ENCODE results near the gene SCUBE2.
"Not testable (repeated sequence)": the region's sequence is repeated elsewhere in the genome, so short reads cannot be mapped to it uniquely, and the experiment has no call there.

Gene SCUBE2

DNA sequence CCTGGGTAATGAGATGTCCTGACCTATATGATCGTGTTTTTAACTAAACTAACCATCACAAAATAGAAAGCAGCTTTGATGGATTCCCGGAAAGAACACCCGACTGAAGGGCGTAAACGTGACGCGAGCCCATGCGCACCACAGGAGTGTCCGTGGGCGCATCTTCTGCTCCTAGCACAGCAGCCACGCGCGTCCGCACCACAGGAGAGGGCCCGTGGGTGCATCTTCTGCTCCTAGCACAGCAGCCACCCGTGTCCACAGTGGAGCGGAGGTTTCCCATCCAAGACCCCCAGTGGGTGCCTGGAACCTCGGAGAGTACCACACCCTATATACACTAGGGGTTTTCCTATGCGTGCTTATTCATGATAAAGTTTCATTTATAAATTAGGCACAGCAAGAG lies 51.5 kb downstream of the SCUBE2 start:
- DNase-seq: no peak

DNA sequence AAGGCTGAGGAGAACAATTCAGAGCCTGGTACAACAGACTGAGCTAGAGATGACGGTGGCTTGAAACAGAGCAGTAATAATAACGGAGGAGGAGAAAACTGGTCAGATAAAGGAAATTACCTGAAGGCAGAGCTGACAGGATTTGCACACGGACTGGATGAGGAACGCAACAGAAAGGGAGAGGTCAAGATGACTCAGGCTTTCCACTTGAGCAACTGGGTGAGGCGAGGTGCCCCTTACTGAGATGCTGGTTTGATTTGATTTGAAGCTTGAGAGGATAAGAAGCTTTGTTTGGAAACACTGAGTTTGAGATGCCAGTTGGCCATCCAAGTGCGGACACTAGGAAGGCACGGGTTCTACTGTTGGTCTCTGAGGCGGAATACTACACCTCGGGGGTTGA lies 52.2 kb downstream of the SCUBE2 start:
- DNase-seq: no peak

DNA sequence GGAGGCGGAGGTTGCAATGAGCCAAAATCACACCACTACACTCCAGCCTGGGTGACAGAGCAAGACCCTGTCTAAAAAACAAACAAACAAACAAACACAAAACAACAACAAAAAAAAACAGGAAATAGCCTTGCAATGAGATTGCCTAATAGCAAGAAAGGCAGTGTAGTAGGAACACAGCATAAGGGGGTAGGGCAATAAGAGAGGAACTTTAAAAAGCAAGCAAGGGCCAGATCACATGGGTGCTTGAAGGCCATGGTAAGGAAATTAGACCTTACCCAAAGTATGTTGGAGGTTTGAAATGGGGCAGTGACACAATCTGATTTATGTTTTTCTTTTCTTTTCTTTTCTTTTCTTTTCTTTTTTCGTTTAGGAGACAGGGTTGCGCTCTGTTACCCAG lies 52.9 kb downstream of the SCUBE2 start:
- no peak for DNase-seq

DNA sequence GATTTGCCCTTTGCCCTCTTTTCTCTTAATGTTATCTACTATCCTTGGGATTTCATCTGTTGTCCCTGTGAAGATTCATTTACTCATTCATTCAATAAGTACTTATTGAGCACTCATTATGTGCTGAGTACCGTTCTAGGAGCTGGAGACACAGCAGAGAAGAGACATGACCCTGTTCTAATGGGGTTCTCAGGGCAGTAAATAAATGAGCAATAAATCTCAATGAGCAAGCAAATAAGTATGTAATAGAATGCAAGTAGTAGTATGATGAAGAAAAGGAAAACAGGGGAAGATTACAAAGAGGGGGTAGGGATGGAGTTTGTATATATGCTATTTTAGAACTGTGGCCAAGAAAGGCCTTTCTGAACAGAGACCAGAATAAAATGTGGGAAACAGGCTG lies 53.4 kb downstream of the SCUBE2 start:
- DNase-seq: no peak

DNA sequence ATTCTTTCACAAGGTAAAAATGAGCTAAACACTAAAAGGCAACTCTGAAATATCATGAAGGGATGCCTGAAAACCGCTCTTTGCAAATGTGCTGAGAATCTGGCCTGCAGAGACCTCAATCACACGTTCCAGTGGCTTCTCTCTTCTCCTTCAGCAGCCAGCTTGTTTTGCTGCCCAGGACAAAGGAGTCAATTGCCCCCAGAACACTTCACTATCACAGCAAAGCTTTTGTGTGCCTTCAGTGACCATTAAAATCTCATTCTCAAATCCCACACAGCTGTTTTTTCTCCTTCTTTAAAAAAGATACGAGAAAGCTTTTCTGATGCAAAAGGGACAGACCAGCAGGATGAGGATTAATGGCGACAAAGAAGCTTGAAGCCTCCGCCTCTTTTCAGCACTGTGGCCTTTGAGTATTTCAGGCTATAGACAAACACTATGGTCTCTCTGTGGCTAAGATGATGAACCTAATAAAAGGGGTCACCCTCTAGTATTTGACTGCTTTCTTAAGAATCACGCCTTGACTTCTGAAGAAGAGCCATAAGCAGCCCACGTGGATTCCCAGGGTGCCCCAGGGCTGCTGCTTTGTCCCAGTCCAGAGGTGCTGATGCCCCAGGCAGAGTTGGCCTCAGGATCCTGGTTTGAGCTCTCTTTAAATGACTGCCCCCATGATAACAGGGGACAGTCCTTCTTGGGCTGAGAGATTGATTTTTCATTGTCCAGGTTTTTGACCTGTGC lies 54.2 kb downstream of the SCUBE2 start:
- no peak for DNase-seq

DNA sequence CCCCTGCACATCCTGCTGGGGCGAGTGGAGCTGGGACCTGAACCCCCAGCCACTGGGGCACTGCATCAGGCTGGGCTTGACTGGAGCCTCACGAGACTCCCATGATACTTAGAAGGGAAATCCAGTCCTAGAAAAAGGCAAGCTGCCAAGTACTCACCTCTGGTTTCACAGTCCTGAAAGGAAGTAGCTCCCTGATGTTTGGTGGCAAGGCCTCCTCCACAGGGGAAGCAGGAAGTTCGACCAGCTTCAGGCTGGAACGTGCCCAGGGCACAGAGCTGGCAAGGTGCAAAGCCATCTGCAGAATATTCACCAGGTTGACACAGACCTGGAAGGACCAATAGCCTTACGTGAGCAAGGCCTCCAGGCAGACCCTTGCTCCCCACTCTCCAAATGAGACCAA lies 60.8 kb downstream of the SCUBE2 start:
- DNase-seq: no peak

DNA sequence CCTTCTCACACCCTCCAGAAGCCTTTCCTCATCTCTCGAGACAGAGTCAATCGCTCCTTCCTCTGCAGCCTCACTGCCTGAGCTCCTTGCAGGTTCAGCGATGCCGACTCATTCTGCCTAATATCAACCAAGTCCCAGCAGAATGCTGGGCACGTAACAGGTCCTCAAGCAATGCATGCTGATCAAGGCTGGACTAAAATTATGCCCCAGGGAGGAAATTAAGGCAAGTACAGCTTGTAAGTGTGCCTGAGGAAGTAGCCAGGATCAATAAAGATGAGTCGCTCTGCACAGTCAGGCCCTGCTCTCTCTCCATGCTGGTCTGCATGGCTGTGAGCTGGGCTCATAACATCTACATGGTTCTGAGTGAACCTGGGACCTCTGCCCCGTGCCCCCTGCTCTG lies 62.0 kb downstream of the SCUBE2 start:
- no peak for DNase-seq

DNA sequence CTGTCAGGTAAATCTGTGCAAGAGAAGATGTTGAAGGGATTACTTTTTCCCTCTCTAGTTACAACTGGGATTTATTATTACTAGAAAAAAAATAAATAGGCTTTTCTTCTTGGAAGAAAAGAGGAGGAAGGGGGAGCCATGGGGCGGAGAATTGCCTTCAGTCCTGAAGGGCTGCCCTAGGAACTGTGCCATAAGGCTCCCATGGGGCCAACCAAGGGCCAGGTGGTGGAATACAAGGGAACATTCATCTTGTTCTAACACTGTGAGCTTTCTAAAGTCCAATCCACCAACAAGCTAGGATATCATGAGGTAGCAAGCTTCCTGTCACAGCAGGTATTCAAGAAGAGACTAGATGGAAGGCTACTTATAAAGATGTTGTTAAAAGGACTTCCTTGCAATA lies 62.8 kb downstream of the SCUBE2 start:
- no peak for DNase-seq

DNA sequence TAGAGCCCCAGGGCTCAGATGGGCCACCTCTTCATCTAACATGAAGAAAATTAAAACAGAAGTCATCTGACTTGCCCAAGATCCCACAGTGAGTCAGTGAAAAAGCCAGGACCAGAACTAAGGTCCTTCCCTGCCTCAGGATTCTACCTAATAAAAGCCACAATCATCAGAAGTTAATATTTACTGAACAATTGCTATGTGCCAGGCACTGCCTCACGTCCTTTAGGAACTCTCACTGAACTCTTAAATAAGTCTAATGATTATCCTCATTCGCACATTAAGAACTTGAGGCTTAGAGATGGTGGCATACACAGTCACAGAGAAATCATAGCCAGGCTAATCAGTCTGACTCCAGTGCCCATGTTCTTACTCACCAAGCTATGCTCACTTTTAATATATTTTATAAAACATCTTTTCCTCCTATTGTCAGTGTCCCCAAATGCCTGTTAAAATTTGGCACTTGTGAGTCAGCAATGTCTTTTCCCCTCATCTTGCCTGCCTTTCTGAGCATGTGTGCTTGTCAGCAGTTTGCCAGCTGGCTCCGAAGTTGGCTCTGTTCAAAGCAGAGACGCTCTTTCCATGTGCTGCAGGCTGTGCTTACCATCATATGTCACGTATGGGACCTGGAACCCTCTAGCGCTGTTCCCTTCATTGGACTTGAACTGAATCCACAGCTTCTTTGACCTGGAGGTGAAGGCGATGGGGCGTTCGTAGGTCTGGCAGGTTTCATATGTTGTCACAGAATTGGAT lies 66.1 kb downstream of the SCUBE2 start:
- no peak for DNase-seq

DNA sequence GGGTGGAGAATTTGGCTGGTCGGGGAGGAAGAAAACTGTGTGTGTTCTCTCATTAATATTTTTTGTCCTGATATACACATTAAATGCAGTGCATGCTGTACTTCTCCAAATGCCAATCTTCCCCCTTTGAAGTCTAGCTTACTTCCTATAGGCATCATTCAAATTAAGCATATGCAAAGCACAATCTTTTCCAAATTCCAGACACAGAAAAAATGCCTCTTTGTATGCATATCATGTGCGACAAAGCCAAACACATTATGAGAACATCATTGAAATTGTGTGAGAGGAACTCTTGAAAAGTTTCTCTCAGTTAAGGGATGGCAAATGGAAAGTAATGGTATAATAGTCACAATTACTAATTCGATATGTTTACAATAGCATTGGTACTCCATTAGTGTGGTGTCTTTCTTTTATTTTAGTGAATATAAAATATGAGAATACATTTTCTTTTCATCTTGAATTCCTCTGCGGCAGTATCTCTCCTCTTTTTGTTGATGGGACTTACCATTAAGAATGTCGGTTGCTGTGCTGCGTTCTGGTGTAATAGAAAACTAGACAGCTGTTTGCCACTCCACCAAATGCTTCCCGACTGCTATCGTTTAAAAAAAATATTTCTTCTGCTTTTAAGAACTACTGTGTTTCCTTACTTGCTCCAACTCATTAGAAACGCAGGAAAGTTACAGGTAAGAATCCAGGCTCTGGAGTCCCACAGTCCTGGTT lies 68.3 kb downstream of the SCUBE2 start:
- DNase-seq: no peak

DNA sequence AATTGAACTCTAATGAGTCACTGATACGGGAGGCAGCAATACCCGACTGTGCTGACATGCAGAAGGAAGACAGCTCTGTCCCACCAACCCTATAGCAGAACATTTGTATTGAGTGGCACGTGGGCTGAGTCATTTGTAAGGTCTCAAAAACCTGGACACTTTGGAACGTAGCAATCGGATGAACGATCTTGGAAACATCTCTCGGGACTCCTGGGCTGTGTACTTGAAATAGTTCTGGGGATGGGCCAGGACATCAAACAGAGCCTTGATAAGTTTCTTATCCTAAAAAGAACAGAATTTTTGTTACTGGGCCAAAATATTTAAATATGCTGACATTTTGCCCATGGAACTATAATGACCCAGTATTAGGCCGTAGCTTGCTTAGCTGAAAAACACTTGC lies 70.5 kb downstream of the SCUBE2 start:
- DNase-seq: no peak

DNA sequence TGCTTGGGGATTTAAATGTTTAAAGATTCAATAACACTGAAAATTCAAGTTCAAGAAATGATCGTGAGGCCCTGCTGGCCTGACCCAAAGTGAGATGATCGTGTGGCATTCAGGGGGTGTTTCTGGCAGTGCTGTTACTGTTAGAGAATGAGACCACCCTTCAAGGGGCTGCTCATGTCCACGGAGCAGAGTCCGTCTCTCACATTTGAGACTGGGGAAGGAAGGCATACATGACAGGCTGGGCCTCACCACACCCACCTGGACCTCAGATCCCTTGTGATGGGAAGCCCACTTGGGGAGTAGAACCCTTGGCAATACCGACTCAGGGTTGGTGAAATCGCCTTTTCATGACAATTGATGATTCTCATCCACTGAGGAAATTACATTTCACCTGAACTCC lies 71.5 kb downstream of the SCUBE2 start:
- no peak for DNase-seq

DNA sequence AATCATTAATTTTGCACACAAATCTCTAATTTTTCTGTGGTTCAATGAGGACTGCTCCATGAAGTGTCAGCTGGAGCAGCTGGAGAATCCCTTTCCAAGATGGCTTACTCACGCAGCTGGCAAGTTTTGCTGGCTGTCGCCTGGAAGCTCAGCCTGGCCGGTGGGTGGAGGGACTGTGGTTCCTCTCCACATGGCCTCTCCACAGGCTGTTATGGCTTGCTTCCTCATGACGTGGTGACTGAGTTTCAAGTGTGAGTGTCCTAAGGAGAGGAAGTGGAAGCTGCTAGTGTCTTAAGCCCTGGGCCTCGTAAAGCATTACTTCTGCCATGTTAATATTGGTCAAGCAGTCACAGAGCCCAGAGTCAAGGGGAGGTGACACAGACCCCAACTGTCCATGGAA lies 73.6 kb downstream of the SCUBE2 start:
- peak; percentile 24 for DNase-seq

DNA sequence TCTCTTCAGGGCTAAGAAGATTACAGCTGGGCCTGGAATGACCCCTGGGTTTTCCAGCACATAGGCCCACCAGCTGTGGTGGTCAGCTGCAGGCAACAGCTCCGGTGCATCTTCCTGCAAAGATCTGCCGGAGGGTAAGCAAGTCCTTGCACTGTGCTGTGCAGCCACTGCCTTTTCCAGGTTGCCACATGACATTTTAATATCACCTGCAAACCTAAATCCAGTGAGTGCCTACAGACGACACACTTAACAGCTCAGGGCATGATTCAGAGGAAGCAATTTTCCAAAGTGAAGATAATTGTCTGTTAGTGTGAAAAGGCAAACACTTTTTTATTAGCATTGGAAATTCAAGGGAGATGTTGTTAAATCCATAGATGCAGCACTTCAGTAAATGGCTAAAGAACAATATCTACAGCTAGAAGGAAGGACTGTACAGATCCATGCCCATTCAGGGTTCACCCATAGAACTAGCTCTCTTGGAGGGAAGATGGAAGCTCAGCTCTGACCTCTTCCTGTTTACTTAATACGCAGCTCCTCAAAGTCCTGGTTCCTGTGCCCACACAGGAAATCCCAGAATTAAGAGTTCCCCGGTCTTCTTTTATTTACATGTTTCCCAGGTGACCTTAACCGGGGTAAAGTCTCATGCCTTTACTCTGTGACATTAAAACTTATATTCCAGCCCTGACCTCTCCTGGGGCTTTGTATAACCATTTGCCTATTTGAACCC lies 74.3 kb downstream of the SCUBE2 start:
- no peak for DNase-seq

DNA sequence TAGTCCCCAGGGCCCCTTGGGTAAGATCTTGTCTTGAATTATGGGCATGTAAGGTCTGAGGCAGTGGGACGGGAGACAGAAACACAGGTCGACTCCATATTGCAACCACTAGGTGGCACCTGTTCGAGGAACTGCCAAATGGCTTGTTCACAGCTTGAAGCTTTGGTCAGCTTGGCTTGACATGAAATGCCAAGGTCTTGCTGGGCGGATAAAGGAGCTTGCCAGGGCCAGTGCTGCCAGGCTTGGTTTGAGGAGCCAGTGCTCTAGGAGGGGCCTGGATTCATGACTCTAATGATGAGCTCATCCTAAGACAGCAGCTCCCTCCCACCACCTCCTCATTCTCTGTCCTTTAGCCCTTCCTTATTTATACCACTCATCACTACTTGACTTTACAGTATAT lies 75.7 kb downstream of the SCUBE2 start:
- no peak for DNase-seq

DNA sequence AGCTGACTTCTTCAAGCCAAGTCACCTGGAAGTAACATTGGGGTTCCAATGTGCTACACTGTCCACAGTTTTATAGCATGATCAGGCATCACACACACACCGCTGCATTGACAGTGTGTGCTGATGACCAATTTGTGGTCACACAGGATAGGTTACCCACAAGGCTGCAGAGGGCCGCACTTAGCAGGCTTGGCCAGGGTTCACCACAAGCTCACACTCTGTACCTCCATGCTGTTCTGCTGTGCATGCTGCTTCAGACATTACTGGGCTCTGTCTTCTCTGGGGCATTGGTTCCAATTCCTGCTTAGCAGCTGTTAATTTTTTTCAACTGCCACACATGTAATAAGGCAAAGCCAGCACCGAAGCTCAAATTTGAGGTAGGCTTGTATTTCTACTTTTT lies 76.6 kb downstream of the SCUBE2 start:
- no peak for DNase-seq

DNA sequence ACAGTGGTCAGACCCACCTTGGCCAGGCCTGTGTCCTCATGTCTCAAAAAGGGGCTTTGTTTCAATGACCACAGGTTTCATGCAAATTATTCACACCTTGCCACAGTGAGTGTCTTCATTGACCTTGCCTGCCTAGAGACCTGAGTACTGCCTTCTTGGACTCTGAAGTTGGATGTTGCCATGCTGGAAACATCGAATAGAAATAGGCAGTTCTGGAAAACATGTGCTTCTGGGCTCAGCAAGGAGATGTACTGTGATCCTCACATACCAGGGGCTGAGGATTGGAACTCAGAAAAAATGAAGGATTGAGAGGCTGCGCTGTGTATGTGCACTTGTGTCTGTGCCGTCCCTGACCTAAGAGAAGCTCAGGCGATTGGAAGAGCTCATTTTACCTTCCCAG lies 78.0 kb downstream of the SCUBE2 start:
- DNase-seq: no peak

DNA sequence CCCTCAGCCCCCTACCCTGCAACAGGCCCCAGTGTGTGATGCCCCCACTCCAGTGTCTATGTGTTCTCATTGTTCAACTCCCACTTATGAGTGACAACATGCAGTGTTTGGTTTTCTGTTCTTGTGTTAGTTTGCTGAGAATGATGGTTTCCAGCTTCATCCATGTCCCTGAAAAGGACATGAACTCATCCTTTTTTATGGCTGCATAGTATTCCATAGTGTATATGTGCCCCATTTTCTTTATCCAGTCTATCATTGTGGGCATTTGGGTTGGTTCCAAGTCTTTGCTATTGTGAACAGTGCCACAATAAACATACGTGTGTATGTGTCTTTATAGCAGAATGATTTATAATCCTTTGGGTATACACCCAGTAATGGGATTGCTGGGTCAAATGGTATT lies 81.9 kb downstream of the SCUBE2 start:
- not testable (repeated sequence) for DNase-seq

DNA sequence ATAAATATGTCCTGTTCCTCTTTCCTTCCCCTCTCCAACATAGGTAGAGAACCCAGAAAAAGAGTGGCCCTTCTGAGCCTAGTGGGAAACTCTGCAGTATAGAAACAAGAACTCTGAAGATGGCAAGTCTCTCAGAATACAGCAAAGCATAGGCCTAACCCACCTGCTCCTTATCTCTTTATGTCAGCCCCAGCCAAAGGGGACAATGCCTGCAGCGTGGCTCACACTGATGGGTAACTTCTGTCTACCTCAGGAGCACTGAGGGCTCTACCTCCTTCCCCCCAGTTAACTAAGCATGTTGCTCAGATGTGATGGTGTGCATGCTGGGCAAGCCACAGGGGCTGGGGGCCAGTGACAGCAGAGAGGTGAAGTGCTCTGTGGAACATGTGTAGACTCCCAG lies 82.7 kb downstream of the SCUBE2 start:
- DNase-seq: no peak

DNA sequence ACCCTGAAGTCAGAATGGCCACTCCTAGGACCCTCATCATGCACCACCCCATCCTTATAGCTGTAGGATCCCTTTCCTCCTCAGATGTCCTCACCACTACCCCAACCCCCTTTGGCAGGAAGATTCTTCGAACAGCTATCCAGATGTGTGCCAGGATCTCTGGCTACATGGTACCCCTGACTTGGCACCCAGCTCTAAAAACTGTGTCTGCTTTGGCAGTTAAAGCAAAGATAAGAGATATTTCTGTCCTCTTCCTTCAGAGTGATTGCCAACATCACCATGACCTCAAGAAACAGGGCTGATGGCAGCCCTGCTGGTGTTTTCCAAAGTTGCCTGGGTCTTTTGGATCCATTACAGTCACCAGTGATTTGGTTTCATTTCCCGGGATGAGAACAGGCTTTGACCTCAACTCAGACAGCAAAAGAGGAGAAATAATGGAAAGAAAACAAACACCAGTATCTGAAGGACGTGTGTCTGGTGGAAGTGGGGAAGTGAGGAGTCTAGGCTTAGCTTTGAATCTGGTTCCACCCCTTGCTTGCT lies 83.3 kb downstream of the SCUBE2 start:
- no peak for DNase-seq

DNA sequence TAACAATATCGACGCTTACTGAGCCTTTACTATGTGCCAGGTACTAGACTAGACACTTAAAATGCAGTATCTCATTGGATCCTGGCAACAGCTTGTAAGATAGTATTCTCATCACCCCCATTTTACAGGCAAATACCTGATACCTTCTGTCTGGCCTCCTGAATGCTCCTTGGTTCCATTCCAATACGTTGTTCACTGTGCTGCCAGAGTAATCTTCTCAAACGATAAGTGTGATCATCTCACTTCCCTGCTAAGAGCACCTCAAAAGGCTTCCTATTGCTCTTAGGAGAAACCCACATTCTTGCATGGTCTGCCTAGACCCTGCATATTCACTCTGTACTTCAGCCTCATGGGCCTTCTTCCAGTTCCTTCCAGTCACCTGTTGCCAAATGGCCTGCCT lies 86.3 kb downstream of the SCUBE2 start:
- no peak for DNase-seq

DNA sequence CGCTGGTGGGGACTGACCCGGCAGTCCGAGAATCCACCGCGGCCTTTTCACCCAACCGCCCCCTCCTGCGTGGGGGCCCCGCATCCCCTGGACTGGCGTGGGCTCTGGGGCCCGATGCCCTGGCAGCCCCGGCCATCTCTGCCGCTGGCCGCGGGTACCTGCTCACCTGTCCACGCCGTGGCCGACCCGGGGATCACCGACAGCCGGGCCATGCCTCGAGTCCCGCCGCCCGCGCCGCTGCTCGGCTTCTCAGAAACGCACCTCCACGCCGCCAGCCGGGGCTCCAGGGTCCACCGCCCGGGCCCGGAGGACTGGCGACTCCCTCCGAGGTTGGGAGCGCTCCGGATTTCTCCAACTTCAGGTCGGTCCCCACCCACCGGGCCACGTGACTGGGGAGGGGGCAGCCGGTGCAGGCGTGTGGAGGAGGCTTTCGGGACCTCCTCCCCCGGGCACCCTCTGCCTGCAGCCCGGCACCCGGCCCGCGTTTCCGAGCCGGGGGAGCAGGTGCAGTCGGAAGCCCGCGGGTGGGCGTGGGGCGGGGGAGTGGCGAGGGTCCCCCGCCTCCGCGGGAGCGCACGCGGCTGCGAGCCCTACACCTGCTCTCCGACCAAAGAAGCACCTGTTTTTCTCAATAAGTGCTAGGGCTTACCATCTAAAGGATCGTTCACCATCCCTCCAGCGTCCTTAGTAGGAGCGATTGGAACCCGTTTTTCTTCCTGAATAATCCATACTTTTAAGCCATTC lies 87.0 kb downstream of the SCUBE2 start:
- DNase-seq: no peak

All from GF-D8 (cell line).